Activated naive CD8-positive, alpha-beta T cell treated with anti-CD3 and anti-CD28 coated beads, Interleukin-2, amount 10 ng/mL, durations not matched to agents 7 days and 5 days (primary cell): ENCODE data around the gene CPN2. TPM values are rescaled to one million over a fixed set of nuclear protein-coding genes. Genes with fewer than 3 reads are reported as not detected.

Source experiments
- ATAC-seq: fragments of 150-1000 bp; cut with Tn5 transposase; one replicate; pipeline ENCODE4 v1.10.0; 2021; ENCODE audit warnings: low read depth, moderate library complexity
- POLR2A ChIA-PET: fragments of 350-600 bp; sonication (Branson Sonifier 250); formaldehyde crosslinking; loops from one replicate; lab custom pipeline; 2021; ENCODE audit warnings: antibody characterized with exemption; lab: Charles Lee
- DNase-seq: peaks from one replicate; pipeline ENCODE4 v3.0.0; 2021
- H3K27ac Mint-ChIP-seq: one replicate; pipeline ENCODE4 v1.8.0; 2022; ENCODE audit warnings: mild to moderate bottlenecking, mixed read lengths
- H3K27me3 Mint-ChIP-seq: one replicate; pipeline ENCODE4 v1.8.0; 2022; ENCODE audit warnings: mild to moderate bottlenecking, moderate library complexity, mixed read lengths
- H3K36me3 Mint-ChIP-seq: one replicate; pipeline ENCODE4 v1.8.0; 2021; ENCODE audit warnings: mild to moderate bottlenecking, mixed read lengths
- H3K4me1 Mint-ChIP-seq: one replicate; pipeline ENCODE4 v1.8.0; 2021; ENCODE audit warnings: mixed read lengths
- H3K4me3 Mint-ChIP-seq: one replicate; pipeline ENCODE4 v1.8.0; 2022; ENCODE audit warnings: mild to moderate bottlenecking, moderate library complexity, mixed read lengths
- H3K9me3 Mint-ChIP-seq: one replicate; pipeline ENCODE4 v1.8.0; 2021; ENCODE audit warnings: mixed read lengths
- total RNA-seq, 2 experiments: library from RNA; stranded (reverse); gene quantifications; one replicate each; pipeline ENCODE4 v1.2.3, GENCODE V29; 2021

CPN2 gene
- total RNA-seq, 2 experiments from 2014 or later, result not detected

DNA sequence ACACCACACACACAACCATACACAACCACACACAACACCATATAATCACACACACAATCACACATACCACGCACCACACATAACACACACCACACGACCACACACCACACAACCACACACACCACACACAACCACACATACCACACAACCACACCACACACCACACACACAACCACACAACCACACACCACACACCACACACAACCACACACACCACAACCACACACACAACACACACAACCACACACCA lies 24.2 kb downstream of the CPN2 start:
- Mint-ChIP-seq H3K27ac (no peak overlapping the region), H3K4me3 (no peak overlapping the region), H3K9me3 (no peaks in the 10 kb centered on the region), H3K4me1 (no peaks in the 10 kb centered on the region), H3K36me3 (no peaks in the 10 kb centered on the region), H3K27me3 (peaks cover 9% of the 10 kb centered on the region)
- ATAC-seq, result no peak
- no peak for DNase-seq
- POLR2A ChIA-PET, result no interaction called here

DNA sequence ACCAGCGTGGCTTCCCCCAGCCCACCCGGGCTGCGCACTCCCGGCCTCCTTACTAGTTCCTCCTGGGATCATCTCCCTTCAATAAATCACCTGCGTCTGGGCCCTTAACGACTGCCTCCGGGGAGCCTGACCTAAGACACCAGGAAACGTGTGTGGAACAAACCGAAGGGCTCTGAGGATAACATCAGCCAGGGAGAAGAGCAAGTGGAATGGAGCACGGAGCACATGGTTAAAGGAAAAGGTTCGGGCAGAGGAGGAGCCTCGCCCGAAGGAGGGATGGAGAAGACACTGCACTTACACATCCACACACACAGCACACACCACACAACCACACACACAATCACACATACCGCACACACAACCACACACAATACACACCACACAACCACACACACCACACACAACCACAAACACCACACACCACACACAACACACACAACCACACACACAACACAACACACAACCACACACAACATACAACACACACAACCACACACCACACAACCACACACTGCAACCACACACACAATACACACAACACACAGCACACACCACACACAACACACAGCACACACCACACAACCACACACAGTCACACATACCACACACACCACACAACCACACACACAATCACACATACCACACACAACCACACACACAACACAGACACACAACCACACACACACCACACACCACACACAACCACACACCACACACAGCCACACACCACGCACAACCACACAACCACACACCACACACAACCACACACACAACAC lies 24.7 kb downstream of the CPN2 start:
- no peak for DNase-seq
- no peaks in the 10 kb centered on the region for H3K36me3 Mint-ChIP-seq

DNA sequence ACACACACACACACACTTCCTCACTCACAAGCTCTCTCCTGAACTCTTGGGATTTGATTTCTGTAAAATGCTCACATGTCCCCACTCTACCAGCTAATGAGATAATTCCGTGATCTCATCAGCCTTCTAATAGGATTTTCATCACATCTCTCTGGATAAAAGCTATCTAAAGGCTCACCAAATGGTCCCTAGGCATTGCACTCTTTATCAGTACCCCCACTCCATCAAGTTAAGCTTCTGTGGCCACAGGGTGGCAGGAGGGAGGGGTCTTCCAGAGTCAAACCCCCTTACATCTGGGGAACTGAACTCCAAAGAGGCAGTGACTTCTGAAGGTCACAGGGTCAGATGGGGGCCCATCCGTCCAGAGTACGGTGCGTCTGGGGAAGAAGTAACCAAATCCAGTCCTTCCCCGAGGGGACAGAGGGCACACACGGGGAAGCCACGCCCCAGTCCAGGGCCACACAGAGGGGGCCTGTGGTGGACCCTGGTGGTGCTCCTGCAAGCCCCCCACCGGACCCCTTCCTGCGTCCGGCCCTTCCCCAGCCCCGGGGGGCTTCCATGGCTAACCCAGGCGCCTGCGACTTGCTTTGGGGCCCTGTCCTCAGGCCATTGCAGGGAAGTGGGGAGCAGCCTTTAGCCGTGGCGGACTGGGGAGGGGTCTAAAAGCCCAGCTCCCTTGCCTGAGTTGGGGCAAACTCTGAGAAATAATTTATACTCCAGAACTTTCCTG lies 25.5 kb downstream of the CPN2 start:
- no peak overlapping the region for H3K4me3 Mint-ChIP-seq
- no peak for DNase-seq
- POLR2A ChIA-PET, result interaction anchor here (0.6 kb wide), 1 partner anchor 73 kb away, joined by 3 read pairs; no protein-coding TSS in a partner anchor

More for the DNA sequence above, 24.7 kb downstream of the CPN2 start:
- no peak overlapping the region for H3K4me3 Mint-ChIP-seq
- H3K27me3 Mint-ChIP-seq, result peaks cover 10% of the 10 kb centered on the region
- no peaks in the 10 kb centered on the region for H3K9me3 Mint-ChIP-seq
- POLR2A ChIA-PET, result no interaction called here
- ATAC-seq, result no peak
- H3K27ac Mint-ChIP-seq, result no peak overlapping the region
- no peaks in the 10 kb centered on the region for H3K4me1 Mint-ChIP-seq

DNA sequence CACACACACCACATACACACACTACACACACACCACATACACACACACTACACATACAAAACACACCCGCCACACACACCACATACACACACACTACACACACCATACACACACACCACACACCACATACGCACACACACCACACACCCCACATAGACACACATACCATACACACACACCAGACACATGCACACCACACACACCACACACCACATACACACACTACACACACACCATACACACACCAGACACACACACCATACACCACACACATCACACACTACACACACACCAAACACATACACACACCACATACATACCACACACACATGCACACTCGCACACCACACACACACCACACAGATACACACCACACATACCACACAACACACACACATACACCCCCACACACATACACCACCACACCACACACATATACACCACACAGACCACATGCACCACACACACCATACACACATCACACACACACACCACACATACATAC lies 26.3 kb downstream of the CPN2 start:
- DNase-seq, result no peak
- H3K9me3 Mint-ChIP-seq, result peaks cover under 1% of the 10 kb centered on the region
- no peak for ATAC-seq
- POLR2A ChIA-PET, result no interaction called here
- no peak overlapping the region for H3K4me3 Mint-ChIP-seq
- H3K4me1 Mint-ChIP-seq, result no peaks in the 10 kb centered on the region
- H3K36me3 Mint-ChIP-seq, result no peaks in the 10 kb centered on the region
- no peak overlapping the region for H3K27ac Mint-ChIP-seq
- H3K27me3 Mint-ChIP-seq, result peaks cover 10% of the 10 kb centered on the region

More for the DNA sequence above, 25.5 kb downstream of the CPN2 start:
- Mint-ChIP-seq H3K9me3 (no peaks in the 10 kb centered on the region), H3K4me1 (no peaks in the 10 kb centered on the region), H3K27me3 (peaks cover 12% of the 10 kb centered on the region), H3K27ac (no peak overlapping the region), H3K36me3 (no peaks in the 10 kb centered on the region)
- ATAC-seq, result no peak

DNA sequence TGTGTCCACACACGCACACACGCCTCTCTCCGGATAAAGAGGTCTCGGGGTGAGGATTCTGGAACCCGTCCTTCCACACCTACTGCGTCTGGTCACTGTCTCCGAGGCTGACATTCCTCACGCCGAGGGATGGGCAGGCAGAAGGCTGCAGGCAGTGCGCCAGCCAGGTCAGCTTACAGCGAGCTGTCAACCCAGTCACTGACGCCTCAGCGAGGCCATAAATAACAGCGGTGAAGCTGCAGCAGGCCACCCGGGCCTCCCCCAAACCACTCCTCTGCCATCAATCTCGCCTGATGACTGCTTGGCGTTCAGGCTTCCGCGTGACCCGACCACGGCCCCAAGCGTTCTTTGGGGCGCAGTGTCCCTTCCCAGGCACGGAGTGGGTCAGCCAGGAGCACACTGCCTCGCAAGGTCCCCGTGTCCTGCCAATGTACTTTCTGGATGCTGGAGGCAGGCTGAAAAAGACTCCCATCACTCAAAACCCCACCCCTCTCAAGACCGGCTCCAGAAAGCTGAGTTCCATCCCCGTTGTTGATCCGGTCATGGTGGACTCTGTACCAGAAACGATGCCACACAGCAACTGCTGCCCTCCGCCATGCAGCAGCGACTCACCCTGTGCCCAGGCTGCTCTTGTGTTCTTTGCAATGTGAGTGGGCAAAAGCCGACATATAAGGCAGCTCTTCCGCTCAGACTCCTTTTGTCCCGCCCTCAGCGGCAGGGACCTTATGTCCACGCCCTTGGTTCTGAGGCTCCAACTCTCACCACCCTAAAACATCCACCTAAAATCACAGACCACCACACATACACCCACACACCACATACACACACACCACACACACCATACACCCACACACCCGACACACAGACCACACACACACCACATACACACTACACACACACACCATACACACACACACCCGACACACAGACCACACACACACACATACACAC lies 27.1 kb downstream of the CPN2 start:
- peak; percentile 51 for DNase-seq
- POLR2A ChIA-PET, result no interaction called here

DNA sequence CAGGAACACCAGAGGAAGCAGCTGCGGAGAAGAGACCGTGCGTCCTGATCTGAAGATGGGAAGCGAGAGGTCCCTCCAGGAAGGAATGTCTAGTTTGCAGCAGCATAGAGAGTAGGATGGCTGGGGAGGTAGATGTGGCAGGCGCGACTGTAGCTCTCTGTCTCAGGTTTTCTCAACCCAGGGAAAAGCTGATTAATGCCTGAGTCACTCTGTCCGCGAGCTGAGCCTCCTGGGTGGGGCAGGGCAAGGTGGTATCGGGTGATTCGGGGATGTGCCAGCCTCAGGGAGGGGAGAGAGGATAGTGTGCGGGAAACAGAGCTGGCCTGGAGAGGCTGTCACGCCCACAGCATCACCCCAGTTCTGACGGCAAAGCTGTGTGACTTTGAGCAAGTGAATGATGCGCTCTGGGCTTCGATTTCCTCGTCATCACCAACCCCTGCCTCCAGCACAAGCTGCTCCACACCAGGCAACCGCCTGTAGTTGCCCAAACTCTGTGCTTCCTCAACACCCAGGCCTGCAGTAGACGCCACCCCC lies 28.4 kb downstream of the CPN2 start:
- POLR2A ChIA-PET, result no interaction called here
- no peak for DNase-seq
- no peak for ATAC-seq
- no peaks in the 10 kb centered on the region for H3K4me1 Mint-ChIP-seq
- peaks cover 21% of the 10 kb centered on the region for H3K27me3 Mint-ChIP-seq
- H3K36me3 Mint-ChIP-seq, result no peaks in the 10 kb centered on the region
- H3K4me3 Mint-ChIP-seq, result no peak overlapping the region
- peaks cover 8% of the 10 kb centered on the region for H3K9me3 Mint-ChIP-seq
- H3K27ac Mint-ChIP-seq, result no peak overlapping the region

More for the DNA sequence above, 27.1 kb downstream of the CPN2 start:
- Mint-ChIP-seq H3K9me3 (peaks cover 6% of the 10 kb centered on the region), H3K27me3 (peaks cover 14% of the 10 kb centered on the region), H3K27ac (no peak overlapping the region), H3K4me1 (no peaks in the 10 kb centered on the region), H3K36me3 (no peaks in the 10 kb centered on the region), H3K4me3 (no peak overlapping the region)
- peak; percentile 27 for ATAC-seq

DNA sequence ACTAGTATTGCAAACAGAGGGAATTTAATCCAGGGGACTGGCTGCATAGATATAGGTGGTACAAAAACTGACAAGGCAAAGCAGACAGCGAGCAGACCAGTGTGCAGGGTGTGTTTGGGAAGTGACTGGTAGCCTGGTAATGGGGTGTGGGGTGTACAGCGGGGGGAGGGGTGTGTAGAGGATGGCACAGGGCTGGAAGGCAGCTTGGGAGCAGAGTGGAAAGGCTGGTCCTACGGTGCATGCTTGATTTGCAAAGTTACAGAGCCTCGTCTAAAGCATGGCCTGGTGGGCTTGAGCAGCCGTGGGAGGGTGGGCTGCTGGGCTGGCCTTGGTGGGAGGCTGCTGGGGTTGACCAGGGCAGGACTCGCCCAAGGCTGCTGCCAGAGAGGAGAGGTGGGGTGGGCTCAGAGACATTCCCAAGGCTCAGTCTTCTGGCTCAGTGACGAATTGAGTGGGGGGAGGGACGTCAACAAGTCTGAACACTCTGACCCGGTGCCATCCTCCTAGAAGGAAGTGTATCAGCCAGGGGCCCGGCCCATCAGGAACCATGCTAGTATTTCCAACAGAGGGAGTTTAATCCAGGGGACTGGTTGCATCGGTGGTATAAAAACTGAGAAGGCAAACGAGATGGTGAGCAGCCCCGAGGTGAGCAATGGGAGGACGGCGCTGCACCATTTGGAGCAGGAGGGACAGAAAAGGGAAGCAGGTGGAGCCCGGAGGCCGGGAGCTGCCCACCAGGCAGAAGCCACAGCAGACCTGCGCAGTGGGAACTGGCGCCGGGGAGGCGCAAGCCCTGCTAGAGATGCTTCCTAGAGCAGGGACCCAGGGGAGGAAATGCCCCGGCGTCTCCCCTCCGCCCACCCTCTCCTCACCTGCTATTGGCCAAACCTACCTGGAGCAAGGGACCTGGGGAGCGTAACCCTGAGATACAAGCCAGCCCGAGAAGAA lies 29.2 kb downstream of the CPN2 start:
- no peak for ATAC-seq
- Mint-ChIP-seq H3K27me3 (peaks cover 29% of the 10 kb centered on the region), H3K27ac (no peak overlapping the region), H3K9me3 (peaks cover 8% of the 10 kb centered on the region), H3K36me3 (no peaks in the 10 kb centered on the region), H3K4me1 (no peaks in the 10 kb centered on the region), H3K4me3 (no peak overlapping the region)
- DNase-seq, result no peak
- POLR2A ChIA-PET, result no interaction called here

DNA sequence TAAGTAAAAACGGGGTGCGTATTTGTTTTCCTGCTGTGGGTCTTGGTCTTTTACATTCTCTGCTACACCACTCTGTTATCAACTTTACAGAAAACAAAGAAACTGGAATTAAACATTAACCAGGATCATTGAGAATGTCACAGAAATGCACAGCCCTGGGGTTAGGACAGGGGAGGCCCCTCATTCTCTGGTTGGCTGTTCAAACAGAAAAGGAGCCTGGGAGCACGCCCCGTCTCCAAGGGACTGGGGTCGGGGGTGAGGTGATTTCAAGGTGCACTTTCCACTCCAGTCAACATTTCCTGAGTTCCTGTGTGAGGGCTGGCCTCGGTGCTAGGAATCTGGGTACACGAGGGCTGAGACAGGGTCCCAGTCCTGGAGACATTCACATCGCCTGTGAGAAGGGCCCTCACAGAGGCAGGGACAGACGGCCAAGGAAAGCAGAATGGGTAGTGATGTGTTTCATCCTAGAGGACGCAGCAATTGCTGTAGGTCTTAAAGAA lies 30.3 kb downstream of the CPN2 start:
- ATAC-seq (no peak), DNase-seq (no peak)
- no peaks in the 10 kb centered on the region for H3K36me3 Mint-ChIP-seq
- H3K4me1 Mint-ChIP-seq, result peaks cover 5% of the 10 kb centered on the region
- H3K27ac Mint-ChIP-seq, result no peak overlapping the region
- H3K4me3 Mint-ChIP-seq, result no peak overlapping the region
- POLR2A ChIA-PET, result no interaction called here
- H3K9me3 Mint-ChIP-seq, result peaks cover 8% of the 10 kb centered on the region
- peaks cover 39% of the 10 kb centered on the region for H3K27me3 Mint-ChIP-seq

DNA sequence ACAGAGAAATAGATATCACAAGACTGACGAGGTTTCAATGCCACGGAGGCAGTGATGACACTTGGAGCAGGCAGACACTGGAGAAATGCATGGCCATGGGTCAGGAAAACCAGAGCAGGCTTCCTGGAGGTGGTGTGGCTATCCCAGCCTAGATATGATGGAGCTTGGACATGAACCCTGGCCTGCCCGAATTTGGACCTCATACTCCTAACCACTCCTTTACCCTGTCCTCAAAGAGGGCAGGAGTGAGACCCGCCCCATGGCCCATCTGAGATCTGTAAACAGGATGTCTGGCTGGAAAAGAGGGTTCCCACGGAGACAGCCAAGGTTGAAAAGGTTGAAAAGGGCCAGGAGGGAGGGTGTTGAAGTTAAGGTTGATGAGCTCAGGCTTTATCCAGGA lies 31.0 kb downstream of the CPN2 start:
- Mint-ChIP-seq H3K27me3 (peaks cover 43% of the 10 kb centered on the region), H3K36me3 (no peaks in the 10 kb centered on the region), H3K4me3 (no peak overlapping the region), H3K4me1 (peaks cover 8% of the 10 kb centered on the region), H3K9me3 (peaks cover 8% of the 10 kb centered on the region), H3K27ac (no peak overlapping the region)
- ATAC-seq (no peak), DNase-seq (no peak)
- POLR2A ChIA-PET, result no interaction called here

DNA sequence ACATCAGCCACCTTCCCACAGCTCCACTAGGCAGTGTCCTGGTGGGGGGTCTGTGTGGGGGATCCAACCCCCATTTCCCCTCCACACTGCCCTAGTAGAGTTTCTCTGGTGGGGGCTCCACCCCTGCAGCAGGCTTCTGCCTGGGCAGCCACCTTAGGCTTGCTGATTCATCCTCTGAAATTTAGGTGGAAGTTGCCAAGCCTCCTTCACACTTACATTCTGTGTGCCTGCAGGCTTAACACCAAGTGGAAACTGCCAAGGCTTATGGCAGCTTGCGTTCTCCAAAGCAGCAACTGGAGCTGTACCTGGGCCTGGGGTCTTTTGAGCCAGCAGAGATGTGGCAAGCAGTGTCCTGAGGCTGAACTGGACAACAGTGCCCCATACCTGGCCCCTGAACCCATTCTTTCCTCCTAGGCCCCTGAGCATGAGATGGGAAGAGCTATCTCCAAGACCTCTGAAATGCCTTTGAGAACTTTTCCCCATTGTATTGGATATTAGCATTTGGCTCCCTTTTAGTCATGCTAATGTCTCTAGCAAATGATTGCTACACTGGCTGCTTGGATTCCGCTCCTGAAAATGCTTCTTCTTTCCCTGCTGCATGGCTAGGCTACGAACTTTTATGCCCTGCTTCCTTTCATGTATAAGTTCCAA lies 32.5 kb downstream of the CPN2 start:
- Mint-ChIP-seq H3K27ac (no peak overlapping the region), H3K4me1 (peaks cover 10% of the 10 kb centered on the region), H3K27me3 (peaks cover 56% of the 10 kb centered on the region), H3K36me3 (no peaks in the 10 kb centered on the region), H3K4me3 (no peak overlapping the region), H3K9me3 (peaks cover 8% of the 10 kb centered on the region)
- ATAC-seq, result no peak
- POLR2A ChIA-PET, result no interaction called here
- DNase-seq, result no peak

DNA sequence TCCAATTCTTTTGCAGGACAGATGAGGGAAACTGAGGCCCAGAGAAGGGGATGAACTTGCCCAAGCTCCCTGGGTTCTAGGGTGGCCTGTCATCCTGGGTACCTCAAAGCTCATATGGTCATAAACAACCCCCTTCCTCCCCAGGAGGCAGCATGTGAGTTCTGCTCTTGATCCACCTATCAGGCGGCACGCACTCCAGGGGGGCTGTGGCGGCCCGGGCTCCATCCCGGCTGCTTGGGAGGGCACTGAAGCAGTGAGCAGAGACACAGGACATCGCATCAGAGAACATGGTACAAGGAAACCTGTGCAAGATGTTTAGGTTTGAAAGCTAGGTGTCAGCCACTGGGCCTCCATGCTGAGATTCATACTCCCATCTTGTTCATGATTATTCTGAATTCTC lies 34.2 kb downstream of the CPN2 start:
- Mint-ChIP-seq H3K4me1 (peaks cover 17% of the 10 kb centered on the region), H3K9me3 (peaks cover 8% of the 10 kb centered on the region), H3K27ac (no peak overlapping the region), H3K4me3 (no peak overlapping the region), H3K36me3 (no peaks in the 10 kb centered on the region), H3K27me3 (peaks cover 67% of the 10 kb centered on the region)
- ATAC-seq (no peak), DNase-seq (no peak)
- POLR2A ChIA-PET, result no interaction called here

DNA sequence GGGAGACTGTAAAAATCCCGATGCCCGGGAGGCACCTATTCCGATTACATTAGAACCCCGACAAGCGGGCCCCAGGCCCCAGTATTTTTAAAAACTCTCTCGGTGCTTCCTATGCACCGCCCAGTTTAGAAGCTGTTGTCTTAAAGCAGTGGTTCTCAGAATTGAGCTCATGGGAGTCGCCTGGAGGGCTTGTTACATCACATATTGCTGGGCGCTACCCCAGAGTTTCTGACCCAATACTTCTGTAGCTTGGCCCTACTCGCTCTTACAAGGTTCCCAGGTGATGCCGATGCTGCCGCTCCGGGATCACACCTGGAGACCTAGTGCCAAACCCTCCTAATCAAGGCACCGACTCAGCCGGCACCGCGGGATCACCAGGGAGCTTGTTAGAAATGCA lies 35.2 kb downstream of the CPN2 start:
- POLR2A ChIA-PET, result interaction anchor here (0.8 to 1.3 kb wide), 3 partner anchors 268 to 638 kb away, joined by 3 to 6 read pairs (median 3); no protein-coding TSS in a partner anchor
- Mint-ChIP-seq H3K4me1 (peaks cover 21% of the 10 kb centered on the region), H3K36me3 (peaks cover 2% of the 10 kb centered on the region), H3K9me3 (peaks cover 8% of the 10 kb centered on the region), H3K4me3 (peak overlapping the region; percentile 53), H3K27ac (no peak overlapping the region), H3K27me3 (peaks cover 72% of the 10 kb centered on the region)
- ATAC-seq (peak; percentile 36), DNase-seq (no peak)
